Loucy (cell line): ENCODE data around the gene RNASE7.

ENCODE experiments used
- EZH2phosphoT487 ChIP-seq: fragments of 200-600 bp; IDR thresholded peaks from 2 replicates; pipeline ENCODE4 v1.6.1; 2018; ENCODE audit warnings: antibody characterized with exemption, mild to moderate bottlenecking, moderate library complexity, borderline replicate concordance
- TF ChIP-seq, protein P1 (sequence below): fragments of 200-600 bp; sonication (generic); conservative IDR thresholded peaks from 2 replicates; pipeline ENCODE4 v1.5.1; 2014; ENCODE audit warnings: mild to moderate bottlenecking, antibody characterized with exemption, low read length

DNA sequence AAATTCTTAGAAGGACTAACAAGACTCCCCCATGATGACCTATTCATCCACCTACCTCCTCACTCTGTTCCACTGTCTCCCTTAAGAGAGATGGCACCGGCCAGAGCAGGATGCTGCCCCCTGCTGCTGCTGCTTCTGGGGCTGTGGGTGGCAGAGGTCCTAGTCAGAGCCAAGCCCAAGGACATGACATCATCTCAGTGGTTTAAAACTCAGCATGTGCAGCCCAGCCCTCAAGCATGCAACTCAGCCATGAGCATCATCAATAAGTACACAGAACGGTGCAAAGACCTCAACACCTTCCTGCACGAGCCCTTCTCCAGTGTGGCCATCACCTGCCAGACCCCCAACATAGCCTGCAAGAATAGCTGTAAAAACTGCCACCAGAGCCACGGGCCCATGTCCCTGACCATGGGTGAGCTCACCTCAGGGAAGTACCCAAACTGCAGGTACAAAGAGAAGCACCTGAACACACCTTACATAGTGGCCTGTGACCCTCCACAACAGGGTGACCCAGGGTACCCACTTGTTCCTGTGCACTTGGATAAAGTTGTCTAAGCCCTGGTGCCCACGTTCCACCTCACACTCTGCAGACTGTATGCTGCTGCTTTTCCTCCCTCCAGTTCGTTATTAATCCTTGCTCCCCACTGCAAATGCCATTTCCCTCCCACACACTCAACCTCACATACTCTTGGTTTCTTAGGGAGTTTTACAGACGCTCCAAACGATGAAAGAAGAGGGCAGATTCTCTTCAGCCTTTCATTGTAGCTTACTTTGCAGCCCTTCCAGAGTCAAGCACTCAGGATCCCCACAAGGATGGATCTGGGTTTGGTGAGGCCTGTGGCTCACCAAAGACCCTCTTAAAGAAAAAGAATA is 15.9 kb downstream of the RNASE7 start, which contains the start of gene RNASE8:
- TF ChIP-seq, protein P1, sequence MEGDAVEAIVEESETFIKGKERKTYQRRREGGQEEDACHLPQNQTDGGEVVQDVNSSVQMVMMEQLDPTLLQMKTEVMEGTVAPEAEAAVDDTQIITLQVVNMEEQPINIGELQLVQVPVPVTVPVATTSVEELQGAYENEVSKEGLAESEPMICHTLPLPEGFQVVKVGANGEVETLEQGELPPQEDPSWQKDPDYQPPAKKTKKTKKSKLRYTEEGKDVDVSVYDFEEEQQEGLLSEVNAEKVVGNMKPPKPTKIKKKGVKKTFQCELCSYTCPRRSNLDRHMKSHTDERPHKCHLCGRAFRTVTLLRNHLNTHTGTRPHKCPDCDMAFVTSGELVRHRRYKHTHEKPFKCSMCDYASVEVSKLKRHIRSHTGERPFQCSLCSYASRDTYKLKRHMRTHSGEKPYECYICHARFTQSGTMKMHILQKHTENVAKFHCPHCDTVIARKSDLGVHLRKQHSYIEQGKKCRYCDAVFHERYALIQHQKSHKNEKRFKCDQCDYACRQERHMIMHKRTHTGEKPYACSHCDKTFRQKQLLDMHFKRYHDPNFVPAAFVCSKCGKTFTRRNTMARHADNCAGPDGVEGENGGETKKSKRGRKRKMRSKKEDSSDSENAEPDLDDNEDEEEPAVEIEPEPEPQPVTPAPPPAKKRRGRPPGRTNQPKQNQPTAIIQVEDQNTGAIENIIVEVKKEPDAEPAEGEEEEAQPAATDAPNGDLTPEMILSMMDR, result peak; percentile 59
- no peak for TF ChIP-seq EZH2phosphoT487
